ENCODE results near the gene ACSBG1.

The ACSBG1 gene

GRCh38 chr15:78142332-78142731 lies 92.0 kb downstream of the ACSBG1 start:
- no peak for TF ChIP-seq CTCF (IDR thresholded peaks at IDR 0.05)
- peaks cover 11% of the 10 kb centered on the region for H3K27me3 Mint-ChIP-seq (ENCODE audit: low read depth, poor library complexity)
- H3K4me3 Mint-ChIP-seq: no peak overlapping the region
- H3K27ac Mint-ChIP-seq: no peak overlapping the region
- H3K4me1 Mint-ChIP-seq: peaks cover 3% of the 10 kb centered on the region
- no peak for DNase-seq
- H3K36me3 Mint-ChIP-seq (ENCODE audit: low read depth): no peaks in the 10 kb centered on the region
- no peaks in the 10 kb centered on the region for H3K9me3 Mint-ChIP-seq

- no peak overlapping the region for H3K27ac Mint-ChIP-seq
- DNase-seq: no peak
- no peaks in the 10 kb centered on the region for H3K36me3 Mint-ChIP-seq (ENCODE audit: low read depth)
- peaks cover 6% of the 10 kb centered on the region for H3K4me1 Mint-ChIP-seq
- peaks cover 11% of the 10 kb centered on the region for H3K27me3 Mint-ChIP-seq (ENCODE audit: low read depth, poor library complexity)
- no peaks in the 10 kb centered on the region for H3K9me3 Mint-ChIP-seq
- no peak overlapping the region for H3K4me3 Mint-ChIP-seq
- TF ChIP-seq CTCF (IDR thresholded peaks at IDR 0.05): no peak
These were observed 94.1 kb downstream of the ACSBG1 start for GRCh38 chr15:78140292-78140691.

- no peak for TF ChIP-seq CTCF (IDR thresholded peaks at IDR 0.05)
- peaks cover 6% of the 10 kb centered on the region for H3K4me1 Mint-ChIP-seq
- H3K9me3 Mint-ChIP-seq: no peaks in the 10 kb centered on the region
- DNase-seq: no peak
- H3K27me3 Mint-ChIP-seq (ENCODE audit: low read depth, poor library complexity): peaks cover 11% of the 10 kb centered on the region
- H3K27ac Mint-ChIP-seq: no peak overlapping the region
- H3K4me3 Mint-ChIP-seq: no peak overlapping the region
- H3K36me3 Mint-ChIP-seq (ENCODE audit: low read depth): no peaks in the 10 kb centered on the region
These were observed 94.8 kb downstream of the ACSBG1 start for GRCh38 chr15:78139578-78139977.

- Mint-ChIP-seq H3K27me3 (ENCODE audit: low read depth, poor library complexity) (no peaks in the 10 kb centered on the region), H3K36me3 (ENCODE audit: low read depth) (no peaks in the 10 kb centered on the region), H3K4me1 (peaks cover 45% of the 10 kb centered on the region), H3K27ac (no peak overlapping the region), H3K9me3 (no peaks in the 10 kb centered on the region), H3K4me3 (no peak overlapping the region)
- no peak for TF ChIP-seq CTCF (IDR thresholded peaks at IDR 0.05)
- no peak for DNase-seq
These were observed 100.6 kb downstream of the ACSBG1 start for GRCh38 chr15:78133801-78134200.

- Mint-ChIP-seq H3K4me3 (peak within 1 kb of the TSS; percentile 85), H3K36me3 (ENCODE audit: low read depth) (peaks cover 4% of the 10 kb centered on the region), H3K27ac (peak within 1 kb of the TSS; percentile 69), H3K27me3 (ENCODE audit: low read depth, poor library complexity) (no peaks in the 10 kb centered on the region), H3K9me3 (no peaks in the 10 kb centered on the region), H3K4me1 (peaks cover 66% of the 10 kb centered on the region)
- DNase-seq: peak; percentile 92
- peak; percentile 54 for TF ChIP-seq CTCF (IDR thresholded peaks at IDR 0.05)
These were observed 102.9 kb downstream of the ACSBG1 start, which contains the start of gene CIB2 for GRCh38 chr15:78131295-78132061. Gene CIB2, minus strand, starts transcription at chr15:78131445. Its CDS starts 230 bp downstream, at chr15:78131215.
